Keratinocyte (primary cell): ENCODE measurements around the gene PBX4. TPM values are rescaled to one million over a fixed set of nuclear protein-coding genes. Genes with fewer than 3 reads are reported as not detected.

Experiments
- DNase-seq: peaks from one replicate; pipeline ENCODE4 v3.0.0-alpha.2; 2011; ENCODE audit warnings: low read depth, missing footprints, low spot score
- FAIRE-seq: peaks from 2 replicates; lab custom pipeline; 2011; peaks lifted over from hg19 to GRCh38; lab: Jason Lieb, UNC
- H2AFZ ChIP-seq: 2 replicates; pipeline ENCODE4 v1.6.0; 2012; ENCODE audit warnings: low read length, control low read depth, inconsistent platforms; ENCODE audit not compliant: control insufficient read depth
- H3K27ac ChIP-seq: 2 replicates; pipeline ENCODE4 v1.5.1; 2011; ENCODE audit warnings: low read length; ENCODE audit not compliant: control insufficient read depth, insufficient read depth
- H3K27me3 ChIP-seq: 3 replicates; pipeline ENCODE4 v1.6.0; 2011; ENCODE audit warnings: low read length; ENCODE audit not compliant: control insufficient read depth, insufficient read depth; ENCODE audit errors: extremely low read depth
- H3K36me3 ChIP-seq, 2 experiments: 2 replicates in 1 of 2; 3 replicates in 1 of 2; pipeline ENCODE4 v1.5.1; 2011; ENCODE audit warnings: low read length in 2 of 2, mild to moderate bottlenecking in 1 of 2; ENCODE audit not compliant: control insufficient read depth in 2 of 2, insufficient read depth in 2 of 2; ENCODE audit errors: extremely low read depth in 1 of 2
- H3K4me1 ChIP-seq: 3 replicates; pipeline ENCODE4 v1.5.1; 2011; ENCODE audit warnings: low read length; ENCODE audit not compliant: control insufficient read depth, insufficient read depth; ENCODE audit errors: extremely low read depth
- H3K4me2 ChIP-seq: 3 replicates; pipeline ENCODE4 v1.6.0; 2011; ENCODE audit warnings: low read depth, low read length; ENCODE audit not compliant: control insufficient read depth, insufficient read depth; ENCODE audit errors: extremely low read depth
- H3K4me3 ChIP-seq, 3 experiments: fragments of 200-600 bp in 1 of 3; sonication (generic) in 1 of 3; 2 replicates in 2 of 3; 3 replicates in 1 of 3; pipeline ENCODE4 v1.5.1; 2011 to 2016; ENCODE audit warnings: low read length in 3 of 3, mild to moderate bottlenecking in 3 of 3, control low read depth in 2 of 3, inconsistent platforms in 1 of 3, low read depth in 1 of 3, mixed read lengths in 1 of 3, mixed run types in 1 of 3, moderate library complexity in 1 of 3; ENCODE audit not compliant: control insufficient read depth in 2 of 3, insufficient read depth in 2 of 3; ENCODE audit errors: extremely low read depth in 1 of 3
- H3K79me2 ChIP-seq: 2 replicates; pipeline ENCODE4 v1.6.0; 2012; ENCODE audit warnings: low read length; ENCODE audit not compliant: control insufficient read depth, insufficient read depth
- H3K9ac ChIP-seq: 3 replicates; pipeline ENCODE4 v1.6.0; 2011; ENCODE audit warnings: low read length; ENCODE audit not compliant: control insufficient read depth, insufficient read depth; ENCODE audit errors: extremely low read depth
- H3K9me1 ChIP-seq: 3 replicates; pipeline ENCODE4 v1.6.0; 2011; ENCODE audit warnings: low read length; ENCODE audit not compliant: control insufficient read depth, insufficient read depth; ENCODE audit errors: extremely low read depth
- H3K9me3 ChIP-seq: 2 replicates; pipeline ENCODE4 v1.5.1; 2012; ENCODE audit warnings: low read depth, low read length; ENCODE audit not compliant: control insufficient read depth
- H4K20me1 ChIP-seq: 3 replicates; pipeline ENCODE4 v1.6.0; 2011; ENCODE audit warnings: low read length; ENCODE audit not compliant: control insufficient read depth, insufficient read depth; ENCODE audit errors: extremely low read depth
- CTCF ChIP-seq, 3 experiments: IDR thresholded peaks in 1 of 3; conservative IDR thresholded peaks in 1 of 3; optimal IDR thresholded peaks in 1 of 3; 2 replicates in 2 of 3; 3 replicates in 1 of 3; pipeline versions ENCODE3 to v1.5.1; 2011; ENCODE audit warnings: low read length in 3 of 3, mild to moderate bottlenecking in 3 of 3, moderate library complexity in 2 of 3, control low read depth in 1 of 3, inconsistent platforms in 1 of 3; ENCODE audit not compliant: insufficient read depth in 2 of 3; ENCODE audit errors: extremely low read depth in 1 of 3
- EZH2 ChIP-seq: IDR thresholded peaks from one replicate; pipeline ENCODE4 v1.6.1; 2012; ENCODE audit warnings: inconsistent platforms, mild to moderate bottlenecking, low read length, moderate library complexity
- dilution Hi-C: fragments of 300-500 bp; cut with MboI; formaldehyde crosslinking; loops from one replicate; pipeline ENCODE4 v1.7.0; 2020; ENCODE audit warnings: low sequenced_read_pairs; ENCODE audit not compliant: extremely low pct_ligation_motif_present
- polyA plus RNA-seq, 5 experiments: library from polyadenylated mRNA; depleted of rRNA in 3 of 5; stranded (reverse) in 3 of 5; stranded (forward) in 1 of 5; unstranded in 1 of 5; fragments of >200 nt; gene quantifications; 1 replicate in 1 of 5; 2 replicates in 3 of 5; 3 replicates in 1 of 5; pipeline versions ENCODE4 v1.2.1 to v1.2.3, GENCODE V29; 2011 to 2012; ENCODE audit warnings: missing spikeins in 2 of 5, low read depth in 1 of 5, low replicate concordance in 1 of 5

PBX4 gene
- polyA plus RNA-seq, 1 donor (not counting 4 experiments of a cell fraction or from before 2014, with no cell fraction given): 1.7 TPM

- Histone ChIP-seq H3K9ac (no peak overlapping the region), H3K4me3 (no peak overlapping the region), H3K9me1 (no peaks in the 10 kb centered on the region), H3K9me3 (no peaks in the 10 kb centered on the region), H2AFZ (no peak overlapping the region), H4K20me1 (no peaks in the 10 kb centered on the region), H3K4me2 (no peak overlapping the region), H3K36me3 (no peaks in the 10 kb centered on the region), H3K27ac (no peak overlapping the region), H3K27me3 (no peaks in the 10 kb centered on the region), H3K79me2 (no peaks in the 10 kb centered on the region), H3K4me1 (no peaks in the 10 kb centered on the region)
- DNase-seq: no peak
- TF ChIP-seq EZH2 (no peak), CTCF (optimal IDR thresholded peaks at IDR 0.05 in 1 of 3, IDR thresholded peaks at IDR 0.05 in 1 of 3, conservative IDR thresholded peaks at IDR 0.05 in 1 of 3; ENCODE audit: extremely low read depth in 1 of 3, insufficient read depth in 2 of 3, low read length in 3 of 3) (no peak)
- no peak for FAIRE-seq
- dilution Hi-C loops: no loop called here
Observed at GRCh38 chr19:19559931-19560330, 58.6 kb downstream of the PBX4 start.

GRCh38 chr19:19558636-19559035, 59.9 kb downstream of the PBX4 start:
- H3K4me2 ChIP-seq: no peak overlapping the region
- H2AFZ ChIP-seq: no peak overlapping the region
- H3K9me1 ChIP-seq: no peaks in the 10 kb centered on the region
- H3K27me3 ChIP-seq: no peaks in the 10 kb centered on the region
- FAIRE-seq (no peak), DNase-seq (no peak)
- no peak overlapping the region for H3K27ac ChIP-seq
- H3K4me1 ChIP-seq: no peaks in the 10 kb centered on the region
- H3K79me2 ChIP-seq: no peaks in the 10 kb centered on the region
- H3K9me3 ChIP-seq: no peaks in the 10 kb centered on the region
- no peak for TF ChIP-seq EZH2
- no peak for TF ChIP-seq CTCF (optimal IDR thresholded peaks at IDR 0.05 in 1 of 3, IDR thresholded peaks at IDR 0.05 in 1 of 3, conservative IDR thresholded peaks at IDR 0.05 in 1 of 3; ENCODE audit: extremely low read depth in 1 of 3, insufficient read depth in 2 of 3, low read length in 3 of 3)
- H3K9ac ChIP-seq: no peak overlapping the region
- H3K4me3 ChIP-seq: no peak overlapping the region
- H4K20me1 ChIP-seq: no peaks in the 10 kb centered on the region
- dilution Hi-C loops: no loop called here
- H3K36me3 ChIP-seq: no peaks in the 10 kb centered on the region
